ENCODE results near the gene TYW1.
"Not testable (repeated sequence)": the region's sequence is repeated elsewhere in the genome, so short reads cannot be mapped to it uniquely, and the experiment has no call there.

DNA sequence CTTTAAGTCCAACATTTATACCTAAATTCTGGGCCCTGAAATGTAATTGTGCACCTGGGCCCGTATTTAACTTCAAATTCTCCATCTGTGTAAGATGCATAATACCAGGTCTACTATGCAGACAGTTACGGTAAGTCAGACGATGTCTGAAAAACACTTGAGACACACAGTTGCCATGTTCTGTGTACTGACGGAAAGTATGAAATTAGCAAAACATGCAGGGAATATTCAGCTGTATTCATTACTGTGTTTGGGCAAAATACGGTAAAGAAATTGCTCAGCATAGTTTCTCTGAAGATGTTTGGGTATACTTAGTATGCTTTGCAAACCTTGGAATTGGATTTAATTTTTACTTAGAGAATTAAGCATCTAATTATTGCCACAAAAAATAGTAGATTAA, 18.3 kb upstream of the TYW1 start:
- not testable (repeated sequence) for TF ChIP-seq CTCF (IDR thresholded peaks at IDR 0.05); JUN (CRISPR knock-in tag; IDR thresholded peaks at IDR 0.05); FOXJ3 (CRISPR knock-in tag; IDR thresholded peaks at IDR 0.05; ENCODE audit: borderline replicate concordance); TCF7 (CRISPR knock-in tag; IDR thresholded peaks at IDR 0.05; ENCODE audit: low read depth); HMGXB4 (CRISPR knock-in tag; IDR thresholded peaks at IDR 0.05); SMAD4 (CRISPR knock-in tag; IDR thresholded peaks at IDR 0.05); NR3C1 (CRISPR knock-in tag; conservative IDR thresholded peaks at IDR 0.05; ENCODE audit: low read depth); ZNF138 (CRISPR knock-in tag; conservative IDR thresholded peaks at IDR 0.05); TEAD4 (CRISPR knock-in tag; IDR thresholded peaks at IDR 0.05); GABPB1 (CRISPR knock-in tag; IDR thresholded peaks at IDR 0.05)
- TF ChIP-seq, protein P1, sequence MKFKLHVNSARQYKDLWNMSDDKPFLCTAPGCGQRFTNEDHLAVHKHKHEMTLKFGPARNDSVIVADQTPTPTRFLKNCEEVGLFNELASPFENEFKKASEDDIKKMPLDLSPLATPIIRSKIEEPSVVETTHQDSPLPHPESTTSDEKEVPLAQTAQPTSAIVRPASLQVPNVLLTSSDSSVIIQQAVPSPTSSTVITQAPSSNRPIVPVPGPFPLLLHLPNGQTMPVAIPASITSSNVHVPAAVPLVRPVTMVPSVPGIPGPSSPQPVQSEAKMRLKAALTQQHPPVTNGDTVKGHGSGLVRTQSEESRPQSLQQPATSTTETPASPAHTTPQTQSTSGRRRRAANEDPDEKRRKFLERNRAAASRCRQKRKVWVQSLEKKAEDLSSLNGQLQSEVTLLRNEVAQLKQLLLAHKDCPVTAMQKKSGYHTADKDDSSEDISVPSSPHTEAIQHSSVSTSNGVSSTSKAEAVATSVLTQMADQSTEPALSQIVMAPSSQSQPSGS (CRISPR knock-in tag; IDR thresholded peaks at IDR 0.05; ENCODE audit: borderline replicate concordance, low read depth) = not testable (repeated sequence)
- TF ChIP-seq, protein P2, sequence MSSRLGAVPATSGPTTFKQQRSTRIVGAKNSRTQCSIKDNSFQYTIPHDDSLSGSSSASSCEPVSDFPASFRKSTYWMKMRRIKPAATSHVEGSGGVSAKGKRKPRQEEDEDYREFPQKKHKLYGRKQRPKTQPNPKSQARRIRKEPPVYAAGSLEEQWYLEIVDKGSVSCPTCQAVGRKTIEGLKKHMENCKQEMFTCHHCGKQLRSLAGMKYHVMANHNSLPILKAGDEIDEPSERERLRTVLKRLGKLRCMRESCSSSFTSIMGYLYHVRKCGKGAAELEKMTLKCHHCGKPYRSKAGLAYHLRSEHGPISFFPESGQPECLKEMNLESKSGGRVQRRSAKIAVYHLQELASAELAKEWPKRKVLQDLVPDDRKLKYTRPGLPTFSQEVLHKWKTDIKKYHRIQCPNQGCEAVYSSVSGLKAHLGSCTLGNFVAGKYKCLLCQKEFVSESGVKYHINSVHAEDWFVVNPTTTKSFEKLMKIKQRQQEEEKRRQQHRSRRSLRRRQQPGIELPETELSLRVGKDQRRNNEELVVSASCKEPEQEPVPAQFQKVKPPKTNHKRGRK (CRISPR knock-in tag; IDR thresholded peaks at IDR 0.05; ENCODE audit: borderline replicate concordance) = not testable (repeated sequence)
- TF ChIP-seq, protein P3, sequence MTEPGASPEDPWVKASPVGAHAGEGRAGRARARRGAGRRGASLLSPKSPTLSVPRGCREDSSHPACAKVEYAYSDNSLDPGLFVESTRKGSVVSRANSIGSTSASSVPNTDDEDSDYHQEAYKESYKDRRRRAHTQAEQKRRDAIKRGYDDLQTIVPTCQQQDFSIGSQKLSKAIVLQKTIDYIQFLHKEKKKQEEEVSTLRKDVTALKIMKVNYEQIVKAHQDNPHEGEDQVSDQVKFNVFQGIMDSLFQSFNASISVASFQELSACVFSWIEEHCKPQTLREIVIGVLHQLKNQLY (CRISPR knock-in tag; IDR thresholded peaks at IDR 0.05) = not testable (repeated sequence)
